GM12891 (cell line): ENCODE measurements around the gene PSAP.

Source experiments
- PAX5 ChIP-seq: IDR thresholded peaks from 2 replicates; pipeline ENCODE4 v1.6.1; 2011; ENCODE audit warnings: low read length, moderate library complexity, mild to moderate bottlenecking; ENCODE audit not compliant: insufficient read depth, severe bottlenecking
- POLR2A ChIP-seq: IDR thresholded peaks from 2 replicates; pipeline ENCODE4 v1.6.1; 2011; ENCODE audit warnings: low read depth, low read length, control low read depth
- POLR2AphosphoS5 ChIP-seq: IDR thresholded peaks from 2 replicates; pipeline ENCODE4 v1.6.1; 2011; ENCODE audit warnings: low read depth, low read length, control low read depth
- SPI1 ChIP-seq: IDR thresholded peaks from 2 replicates; pipeline ENCODE4 v1.6.1; 2011; ENCODE audit warnings: low read depth, low read length, control low read depth

- TF ChIP-seq POLR2A (no peak), PAX5 (no peak), SPI1 (peak; percentile 93), POLR2AphosphoS5 (no peak)
Measured at GRCh38 chr10:71769279-71769823, 81.7 kb downstream of the PSAP start.
